K562 treated with DMSO at 1 percent for 24 hours (cell line): ENCODE results near the gene DSN1. TPM values are rescaled to one million over a fixed set of nuclear protein-coding genes. Genes with fewer than 3 reads are reported as not detected.

Source experiments
- total RNA-seq: library from RNA; unstranded; fragments of 300-600 nt; gene quantifications from 2 replicates; pipeline ENCODE4 v1.2.3, GENCODE V29; 2022; ENCODE audit warnings: low read depth; ENCODE audit not compliant: insufficient read depth

DSN1 gene, protein sequence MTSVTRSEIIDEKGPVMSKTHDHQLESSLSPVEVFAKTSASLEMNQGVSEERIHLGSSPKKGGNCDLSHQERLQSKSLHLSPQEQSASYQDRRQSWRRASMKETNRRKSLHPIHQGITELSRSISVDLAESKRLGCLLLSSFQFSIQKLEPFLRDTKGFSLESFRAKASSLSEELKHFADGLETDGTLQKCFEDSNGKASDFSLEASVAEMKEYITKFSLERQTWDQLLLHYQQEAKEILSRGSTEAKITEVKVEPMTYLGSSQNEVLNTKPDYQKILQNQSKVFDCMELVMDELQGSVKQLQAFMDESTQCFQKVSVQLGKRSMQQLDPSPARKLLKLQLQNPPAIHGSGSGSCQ
- total RNA-seq = 24.5 and 27.0 TPM in 2 replicates

DNA sequence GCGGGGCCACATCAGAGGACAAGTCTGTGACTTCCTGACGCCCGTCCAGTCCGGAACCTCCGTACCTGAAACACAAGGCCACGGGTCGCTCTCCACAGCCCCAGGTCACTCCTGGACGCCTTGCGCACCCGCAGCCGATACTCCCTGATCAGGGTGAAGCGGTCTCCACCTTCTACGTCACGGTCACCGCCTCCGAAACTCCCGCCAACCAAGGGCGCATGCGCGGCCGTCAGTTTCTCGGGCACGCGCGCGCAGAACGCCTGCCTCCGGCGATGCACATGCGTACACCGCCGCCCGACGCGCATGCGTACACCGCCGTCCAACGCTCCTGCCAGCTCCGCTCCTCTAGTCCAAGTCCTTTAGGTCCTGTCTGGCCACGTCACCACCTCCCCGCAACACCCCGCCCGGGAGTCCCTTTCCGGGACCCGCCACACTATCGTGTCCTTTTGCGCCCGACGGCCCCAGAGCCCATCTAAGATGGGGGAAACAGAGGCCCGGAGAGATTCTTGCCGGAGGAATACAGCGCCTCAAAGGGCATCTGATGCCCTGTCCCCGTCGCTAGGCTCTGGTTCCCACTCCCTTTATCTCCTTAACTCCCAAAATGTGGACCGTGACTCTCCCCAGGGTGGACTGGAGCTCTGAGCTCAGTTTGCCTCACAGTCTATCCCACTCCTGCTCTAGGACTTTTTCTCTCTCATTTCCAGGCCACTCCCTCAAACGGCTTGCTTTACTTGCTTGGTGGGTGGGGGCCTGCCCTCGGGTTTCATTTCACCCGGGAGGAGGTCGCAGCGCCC, at the start of gene DSN1:
Gene DSN1 (minus strand): TSS at position 167 of the 794 bp plus-strand sequence. CDS start 2,305 bp downstream, outside the sequence.

DNA sequence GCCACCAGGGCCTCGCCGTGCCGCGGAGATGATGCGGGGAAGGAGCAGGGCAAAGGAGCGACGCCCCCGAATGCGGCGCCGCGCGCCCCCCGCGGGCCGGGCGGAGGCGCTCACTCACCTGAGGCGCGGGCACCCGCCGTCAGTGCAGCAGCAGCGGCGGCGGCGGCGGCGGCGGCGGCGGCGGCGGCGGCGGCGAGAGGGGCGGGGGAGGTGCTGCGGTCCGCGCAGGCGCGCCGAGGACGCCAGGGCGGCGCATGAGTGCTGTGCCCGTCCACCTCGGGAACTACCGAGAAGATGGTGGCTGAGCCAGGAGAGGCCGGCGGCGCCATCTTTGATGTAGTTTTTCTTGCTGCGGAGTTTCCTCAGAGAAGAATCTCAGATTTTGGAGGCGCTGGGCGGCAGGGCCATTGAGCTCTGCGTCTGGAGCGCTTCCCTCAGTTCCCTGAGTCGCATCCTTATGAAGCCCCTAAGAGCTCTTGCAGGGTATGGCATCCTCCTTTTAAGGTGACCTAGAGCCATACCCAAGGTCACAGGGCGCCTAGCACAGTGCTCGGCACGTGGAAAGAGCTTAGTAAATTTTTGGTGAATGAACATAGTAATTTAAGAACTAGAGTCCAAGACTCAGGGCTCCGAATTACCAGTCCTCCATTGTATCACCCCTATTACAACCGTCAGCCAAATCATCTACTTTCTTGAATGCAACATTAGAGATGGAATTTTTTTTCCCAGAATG, 27.5 kb downstream of the DSN1 start, which contains the start of gene NDRG3:
Gene NDRG3 (minus strand): TSS at position 164 of the 733 bp plus-strand sequence. CDS start 24,355 bp downstream, outside the sequence.

Other genes with a start within 250 kb of the DSN1 start
- 3.2 and 6.5 TPM in 2 replicates for gene MYL9, start 232.2 kb downstream of the DSN1 start, total RNA-seq
- 7.2 and 10.0 TPM in 2 replicates for gene TGIF2, start 200.2 kb downstream of the DSN1 start, total RNA-seq
- 140 and 153 TPM in 2 replicates for gene RAB5IF, start 168.0 kb downstream of the DSN1 start, total RNA-seq
- gene SLA2, start 127.6 kb downstream of the DSN1 start, total RNA-seq = not detected in 2 replicates
- 22.6 and 23.2 TPM in 2 replicates for gene NDRG3, start 27.7 kb downstream of the DSN1 start, total RNA-seq
- gene TLDC2, start 102.4 kb upstream of the DSN1 start, total RNA-seq = not detected in 2 replicates
- 22.4 and 23.5 TPM in 2 replicates for gene SAMHD1, start 177.9 kb upstream of the DSN1 start, total RNA-seq